ENCODE data around the gene R3HDML. TPM values are rescaled to one million over a fixed set of nuclear protein-coding genes. Genes with fewer than 3 reads are reported as not detected.

The R3HDML gene
- total and polyA plus RNA-seq, 2 of the 13 experiments (the other 11 are each of a cell fraction or from before 2014, with no cell fraction given), result not detected

GRCh38 chr20:44319839-44320422 lies 16.9 kb upstream of the R3HDML start (continued):
- TF ChIP-seq MEIS2 (CRISPR knock-in tag; IDR thresholded peaks at IDR 0.05) (no peak), ZFY (CRISPR knock-in tag; IDR thresholded peaks at IDR 0.05) (no peak), ZBTB38 (CRISPR knock-in tag; IDR thresholded peaks at IDR 0.05) (no peak), BRF2 (CRISPR knock-in tag; IDR thresholded peaks at IDR 0.05) (no peak), CENPBD1 (CRISPR knock-in tag; IDR thresholded peaks at IDR 0.05; ENCODE audit: borderline replicate concordance, low read depth) (no peak), NAIF1 (CRISPR knock-in tag; IDR thresholded peaks at IDR 0.05; ENCODE audit: borderline replicate concordance) (no peak), RNF219 (CRISPR knock-in tag; IDR thresholded peaks at IDR 0.05) (no peak), ZSCAN29 (CRISPR knock-in tag; conservative IDR thresholded peaks at IDR 0.05) (no peak), CBX2 (IDR thresholded peaks at IDR 0.05; ENCODE audit: low read depth, low read length) (no peak), CBX2 (CRISPR knock-in tag; IDR thresholded peaks at IDR 0.05; ENCODE audit: low read depth) (no peak), SP1 (IDR thresholded peaks at IDR 0.05) (no peak), SP1 (CRISPR knock-in tag; IDR thresholded peaks at IDR 0.05) (no peak), ZNF615 (CRISPR knock-in tag; IDR thresholded peaks at IDR 0.05; ENCODE audit: borderline replicate concordance) (no peak)

All from HepG2 (cell line).